NB4 (cell line): ENCODE results near the gene ELOVL1.

Source experiments
- CTCF ChIP-seq: IDR thresholded peaks from one replicate; pipeline ENCODE4 v1.5.1; 2012; ENCODE audit warnings: low read depth, low read length
- MAX ChIP-seq: IDR thresholded peaks from 2 replicates; pipeline ENCODE4 v1.6.1; 2011; ENCODE audit warnings: low read depth, low read length
- MYC ChIP-seq: IDR thresholded peaks from 2 replicates; pipeline ENCODE4 v1.6.1; 2011; ENCODE audit warnings: low read depth, low read length
- POLR2A ChIP-seq: IDR thresholded peaks from 2 replicates; pipeline ENCODE4 v1.6.1; 2011; ENCODE audit warnings: mild to moderate bottlenecking; ENCODE audit not compliant: insufficient read length; ENCODE audit errors: extremely low read depth

GRCh38 chr1:43315963-43316737 is 51.7 kb downstream of the ELOVL1 start:
- TF ChIP-seq CTCF = no peak
- TF ChIP-seq POLR2A = no peak
- no peak for TF ChIP-seq MYC
- TF ChIP-seq MAX = no peak
